Kidney (tissue), 14 donors: Measurements from ENCODE around the gene IL21R. TPM values are rescaled to one million over a fixed set of nuclear protein-coding genes. Genes with fewer than 3 reads are reported as not detected.
"Not testable (repeated sequence)": the region's sequence is repeated elsewhere in the genome, so short reads cannot be mapped to it uniquely, and the experiment has no call there.

ENCODE experiments used
- DNase-seq, 5 donors: peaks; one replicate each; pipeline ENCODE4 v3.0.0-alpha.2; 2013 to 2020
- FAIRE-seq: peaks from 2 replicates; lab custom pipeline; 2012; peaks lifted over from hg19 to GRCh38; lab: Jason Lieb, UNC
- H3K27ac ChIP-seq, 2 donors: one replicate each; pipeline ENCODE4 v1.7.0; 2013; ENCODE audit warnings: low read depth in 2 of 2, low read length in 2 of 2, inconsistent platforms in 1 of 2
- H3K27me3 ChIP-seq: one replicate; pipeline ENCODE4 v1.7.1; 2013; ENCODE audit warnings: low read length, inconsistent platforms; ENCODE audit not compliant: control insufficient read depth, insufficient read depth
- H3K36me3 ChIP-seq, 3 donors: one replicate each; pipeline versions ENCODE4 v1.7.0 to v1.7.1; 2013; ENCODE audit warnings: low read length in 3 of 3, control low read depth in 1 of 3, inconsistent platforms in 1 of 3; ENCODE audit not compliant: insufficient read depth in 3 of 3, control insufficient read depth in 2 of 3
- H3K4me1 ChIP-seq, 3 donors: one replicate each; pipeline versions ENCODE4 v1.7.0 to v1.7.1; 2013; ENCODE audit warnings: low read length in 3 of 3, inconsistent platforms in 1 of 3, low read depth in 1 of 3; ENCODE audit not compliant: control insufficient read depth in 2 of 3, insufficient read depth in 2 of 3
- H3K4me3 ChIP-seq, 3 donors: one replicate each; pipeline versions ENCODE4 v1.7.0 to v1.8.1; 2013; ENCODE audit warnings: low read length in 3 of 3, control low read depth in 1 of 3, inconsistent platforms in 1 of 3
- H3K9ac ChIP-seq, 3 donors: one replicate each; pipeline versions ENCODE4 v1.7.0 to v1.7.1; 2013; ENCODE audit warnings: low read length in 3 of 3, control low read depth in 1 of 3, inconsistent platforms in 1 of 3
- H3K9me3 ChIP-seq, 3 donors: one replicate each; pipeline versions ENCODE4 v1.7.0 to v1.7.1; 2013; ENCODE audit warnings: low read length in 3 of 3, control low read depth in 1 of 3, inconsistent platforms in 1 of 3; ENCODE audit not compliant: control insufficient read depth in 2 of 3, insufficient read depth in 1 of 3
- intact Hi-C: fragments of 100-400 bp; cut with DNase I; formaldehyde crosslinking; loops from one replicate; pipeline ENCODE4 v1.11.1; 2022
- polyA plus RNA-seq: library from polyadenylated mRNA; stranded (reverse); fragments of 350-450 nt; fragmentation: Illumina TruSeq; extraction: RNeasy Lipid Tissue Mini Kit (QIAGEN cat#74804); gene quantifications from one replicate; pipeline ENCODE4 v1.2.3, GENCODE V29; 2014; ENCODE audit warnings: low read depth, low replicate concordance; ENCODE audit not compliant: insufficient read depth
- total RNA-seq: library from RNA; stranded (reverse); fragmentation: NEBNext Ultra II Directional; extraction: Animal tissue kit (Norgen Biotek cat#: 25700); gene quantifications from one replicate; pipeline ENCODE4 v1.2.1, GENCODE V29; 2021
- TF ChIP-seq, protein P1 (sequence below): IDR thresholded peaks from 3 replicates; pipeline ENCODE4 v1.5.1; 2012; ENCODE audit warnings: mild to moderate bottlenecking, moderate library complexity, borderline replicate concordance; ENCODE audit not compliant: insufficient read depth; ENCODE audit errors: extremely low read depth
- donor health status: control.
- donor health status: control.
- donor health status: control.
- donor health status: control.
- donor health status: control.
- donor health status: DM: yes; HTN: yes; CAD: no.
- donor health status: Normal renal cell carcinoma (clear cell type).

The IL21R gene
- total and polyA plus RNA-seq, 2 donors from 2014 or later, result 0.65 to 3.0 TPM

DNA sequence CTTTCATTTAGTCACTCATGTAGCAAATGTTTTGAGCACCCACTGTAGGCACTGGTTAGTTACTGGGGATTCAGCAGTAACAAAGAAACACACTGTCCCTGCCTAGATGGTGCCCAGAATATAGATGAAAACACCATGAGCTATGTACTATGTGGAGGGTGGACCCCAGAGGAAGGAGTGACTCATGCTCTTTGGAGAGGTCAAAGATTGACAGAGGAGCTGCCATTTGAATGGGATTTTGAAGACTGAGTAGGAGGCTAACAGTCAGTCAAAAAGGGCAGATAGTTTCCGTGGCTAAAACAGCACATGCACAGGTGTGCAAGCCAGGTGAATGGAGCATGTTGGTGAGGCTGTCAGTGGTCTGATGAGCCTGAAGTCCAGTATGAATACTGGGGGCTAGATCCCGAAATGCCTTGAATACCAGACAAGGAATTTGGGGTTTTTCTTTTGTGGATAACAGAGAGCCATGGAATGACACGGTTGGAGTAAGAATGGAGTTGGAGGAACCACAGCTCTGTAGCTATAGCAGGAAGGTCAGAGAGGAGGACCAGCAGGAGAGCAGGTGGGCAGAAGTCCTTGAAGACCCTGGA is 6.1 kb downstream of the IL21R start:
- FAIRE-seq (no peak), DNase-seq (no peak)
- Histone ChIP-seq H3K27me3 (no peaks in the 10 kb centered on the region), H3K9ac (no peak overlapping the region), H3K27ac (no peak overlapping the region), H3K4me3 (no peak overlapping the region), H3K36me3 (no peaks in the 10 kb centered on the region), H3K4me1 (peaks cover 0 to under 1% (median 0%) of the 10 kb centered on the region in 3 donors), H3K9me3 (no peaks in the 10 kb centered on the region)
- intact Hi-C loops, result no loop called here
- TF ChIP-seq, protein P1, sequence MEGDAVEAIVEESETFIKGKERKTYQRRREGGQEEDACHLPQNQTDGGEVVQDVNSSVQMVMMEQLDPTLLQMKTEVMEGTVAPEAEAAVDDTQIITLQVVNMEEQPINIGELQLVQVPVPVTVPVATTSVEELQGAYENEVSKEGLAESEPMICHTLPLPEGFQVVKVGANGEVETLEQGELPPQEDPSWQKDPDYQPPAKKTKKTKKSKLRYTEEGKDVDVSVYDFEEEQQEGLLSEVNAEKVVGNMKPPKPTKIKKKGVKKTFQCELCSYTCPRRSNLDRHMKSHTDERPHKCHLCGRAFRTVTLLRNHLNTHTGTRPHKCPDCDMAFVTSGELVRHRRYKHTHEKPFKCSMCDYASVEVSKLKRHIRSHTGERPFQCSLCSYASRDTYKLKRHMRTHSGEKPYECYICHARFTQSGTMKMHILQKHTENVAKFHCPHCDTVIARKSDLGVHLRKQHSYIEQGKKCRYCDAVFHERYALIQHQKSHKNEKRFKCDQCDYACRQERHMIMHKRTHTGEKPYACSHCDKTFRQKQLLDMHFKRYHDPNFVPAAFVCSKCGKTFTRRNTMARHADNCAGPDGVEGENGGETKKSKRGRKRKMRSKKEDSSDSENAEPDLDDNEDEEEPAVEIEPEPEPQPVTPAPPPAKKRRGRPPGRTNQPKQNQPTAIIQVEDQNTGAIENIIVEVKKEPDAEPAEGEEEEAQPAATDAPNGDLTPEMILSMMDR, result no peak

GRCh38 chr16:27408602-27409031 is 6.6 kb downstream of the IL21R start:
- Histone ChIP-seq H3K4me3 (no peak overlapping the region), H3K4me1 (no peaks in the 10 kb centered on the region), H3K36me3 (no peaks in the 10 kb centered on the region), H3K27me3 (no peaks in the 10 kb centered on the region), H3K9ac (no peak overlapping the region), H3K9me3 (no peaks in the 10 kb centered on the region), H3K27ac (no peak overlapping the region)
- TF ChIP-seq, protein P1, result no peak
- intact Hi-C loops, result no loop called here
- no peak for FAIRE-seq
- no peak for DNase-seq

GRCh38 chr16:27409958-27410357 is 8.0 kb downstream of the IL21R start:
- H3K27me3 ChIP-seq, H3K9me3 ChIP-seq, H3K36me3 ChIP-seq, DNase-seq, H3K4me1 ChIP-seq, intact Hi-C loops, H3K4me3 ChIP-seq, H3K9ac ChIP-seq, FAIRE-seq, H3K27ac ChIP-seq: not testable (repeated sequence)

DNA sequence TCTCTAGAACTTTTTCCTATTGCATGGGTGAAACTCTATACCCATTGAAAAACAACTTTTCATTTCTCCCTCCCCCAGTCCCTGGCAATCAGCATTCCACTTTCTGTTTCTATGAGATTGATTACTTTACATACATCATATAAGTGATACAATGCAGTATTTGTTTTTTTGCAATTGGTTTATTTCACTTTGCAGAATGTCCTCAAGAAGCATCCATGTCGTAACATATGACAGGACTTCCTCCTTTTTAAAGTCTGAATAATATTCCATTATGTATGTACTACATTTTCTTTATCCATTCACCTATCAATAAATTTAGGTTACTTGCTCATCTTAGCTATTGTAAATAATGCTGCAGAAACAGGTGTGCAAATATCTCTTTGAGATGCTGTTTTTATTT is 8.8 kb downstream of the IL21R start:
- Histone ChIP-seq H3K9ac (no peak overlapping the region), H3K9me3 (no peaks in the 10 kb centered on the region), H3K4me3 (no peak overlapping the region), H3K27me3 (no peaks in the 10 kb centered on the region), H3K27ac (no peak overlapping the region), H3K36me3 (no peaks in the 10 kb centered on the region), H3K4me1 (no peaks in the 10 kb centered on the region)
- no peak for FAIRE-seq
- intact Hi-C loops, result no loop called here
- TF ChIP-seq, protein P1, result no peak
- DNase-seq, result no peak
